MCF 10A (cell line): ENCODE measurements around the gene RAB1B. TPM values are rescaled to one million over a fixed set of nuclear protein-coding genes. Genes with fewer than 3 reads are reported as not detected.
"Not testable (repeated sequence)": the region's sequence is repeated elsewhere in the genome, so short reads cannot be mapped to it uniquely, and the experiment has no call there.

Source experiments
- BruUV-seq: library from RNA; stranded (reverse); fragments of 400-500 nt; replicated peaks from 2 replicates; lab custom pipeline; 2021; lab: Mats Ljungman, UMichigan
- CTCF ChIA-PET: fragments of 300-600 bp; sonication (Branson Sonifier 250); formaldehyde crosslinking; extraction: SDS; loops from one replicate; lab custom pipeline; 2021; ENCODE audit warnings: antibody characterized with exemption, inconsistent platforms; lab: Yijun Ruan, JAX
- POLR2A ChIA-PET: fragments of 300-600, 350-650 bp; sonication (Branson Sonifier 250); formaldehyde crosslinking; extraction: SDS; loops from one replicate; lab custom pipeline; 2020; ENCODE audit warnings: antibody characterized with exemption, inconsistent platforms; lab: Yijun Ruan, JAX
- DNase-seq: peaks from one replicate; pipeline ENCODE4 v3.0.0-alpha.2; 2018; ENCODE audit not compliant: unreplicated experiment
- H3K27ac Mint-ChIP-seq: one replicate; pipeline ENCODE4 v1.8.0; 2022; ENCODE audit warnings: mild to moderate bottlenecking, low read depth, mixed read lengths; ENCODE audit not compliant: unreplicated experiment
- H3K27me3 Mint-ChIP-seq: one replicate; pipeline ENCODE4 v1.8.0; 2022; ENCODE audit warnings: mixed read lengths; ENCODE audit not compliant: insufficient read depth, unreplicated experiment
- H3K36me3 Mint-ChIP-seq: one replicate; pipeline ENCODE4 v1.8.0; 2022; ENCODE audit warnings: mild to moderate bottlenecking, moderate library complexity, mixed read lengths; ENCODE audit not compliant: insufficient read depth, unreplicated experiment
- H3K4me1 Mint-ChIP-seq: one replicate; pipeline ENCODE4 v1.8.0; 2022; ENCODE audit warnings: mixed read lengths; ENCODE audit not compliant: insufficient read depth, unreplicated experiment
- H3K4me3 Mint-ChIP-seq: one replicate; pipeline ENCODE4 v1.8.0; 2022; ENCODE audit warnings: mild to moderate bottlenecking, moderate library complexity, mixed read lengths; ENCODE audit not compliant: unreplicated experiment
- H3K9me3 Mint-ChIP-seq: one replicate; pipeline ENCODE4 v1.8.0; 2022; ENCODE audit warnings: mixed read lengths; ENCODE audit not compliant: unreplicated experiment
- intact Hi-C: fragments of 100-400 bp; cut with micrococcal nuclease; formaldehyde crosslinking; loops from 2 replicates; pipeline ENCODE4 v1.14.1; 2022
- total RNA-seq: library from RNA; stranded (reverse); gene quantifications from 2 replicates; pipeline ENCODE4 v1.2.3, GENCODE V29; 2022
- TF ChIP-seq, protein P1 (sequence below): fragments of 200-600 bp; IDR thresholded peaks from one replicate; pipeline ENCODE4 v1.8.0; 2022; ENCODE audit warnings: antibody characterized with exemption, mild to moderate bottlenecking; ENCODE audit not compliant: unreplicated experiment

RAB1B gene
- total RNA-seq, 1 experiment from 2014 or later = 87.0 TPM

GRCh38 chr11:66317723-66318599 is 49.5 kb downstream of the RAB1B start:
- Mint-ChIP-seq H3K4me1 (peaks cover 22% of the 10 kb centered on the region), H3K36me3 (no peaks in the 10 kb centered on the region), H3K9me3 (no peaks in the 10 kb centered on the region), H3K4me3 (peak overlapping the region; percentile 50), H3K27me3 (no peaks in the 10 kb centered on the region), H3K27ac (peak overlapping the region; percentile 86)
- BruUV-seq = no TSS peak
- intact Hi-C loops = no loop called here
- peak; percentile 90 for DNase-seq
- TF ChIP-seq, protein P1, sequence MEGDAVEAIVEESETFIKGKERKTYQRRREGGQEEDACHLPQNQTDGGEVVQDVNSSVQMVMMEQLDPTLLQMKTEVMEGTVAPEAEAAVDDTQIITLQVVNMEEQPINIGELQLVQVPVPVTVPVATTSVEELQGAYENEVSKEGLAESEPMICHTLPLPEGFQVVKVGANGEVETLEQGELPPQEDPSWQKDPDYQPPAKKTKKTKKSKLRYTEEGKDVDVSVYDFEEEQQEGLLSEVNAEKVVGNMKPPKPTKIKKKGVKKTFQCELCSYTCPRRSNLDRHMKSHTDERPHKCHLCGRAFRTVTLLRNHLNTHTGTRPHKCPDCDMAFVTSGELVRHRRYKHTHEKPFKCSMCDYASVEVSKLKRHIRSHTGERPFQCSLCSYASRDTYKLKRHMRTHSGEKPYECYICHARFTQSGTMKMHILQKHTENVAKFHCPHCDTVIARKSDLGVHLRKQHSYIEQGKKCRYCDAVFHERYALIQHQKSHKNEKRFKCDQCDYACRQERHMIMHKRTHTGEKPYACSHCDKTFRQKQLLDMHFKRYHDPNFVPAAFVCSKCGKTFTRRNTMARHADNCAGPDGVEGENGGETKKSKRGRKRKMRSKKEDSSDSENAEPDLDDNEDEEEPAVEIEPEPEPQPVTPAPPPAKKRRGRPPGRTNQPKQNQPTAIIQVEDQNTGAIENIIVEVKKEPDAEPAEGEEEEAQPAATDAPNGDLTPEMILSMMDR = no peak
- CTCF ChIA-PET = interaction anchor here (0.8 to 1.2 kb wide), 3 partner anchors 17 to 34 kb away, joined by 3 to 4 read pairs (median 4); partner anchors contain the start of gene RIN1
- POLR2A ChIA-PET = interaction anchor here (0.6 to 3.0 kb wide), 12 partner anchors 9 to 460 kb away, joined by 3 to 23 read pairs (median 4); partner anchors contain the start of genes BRMS1, RIN1 and YIF1A

DNA sequence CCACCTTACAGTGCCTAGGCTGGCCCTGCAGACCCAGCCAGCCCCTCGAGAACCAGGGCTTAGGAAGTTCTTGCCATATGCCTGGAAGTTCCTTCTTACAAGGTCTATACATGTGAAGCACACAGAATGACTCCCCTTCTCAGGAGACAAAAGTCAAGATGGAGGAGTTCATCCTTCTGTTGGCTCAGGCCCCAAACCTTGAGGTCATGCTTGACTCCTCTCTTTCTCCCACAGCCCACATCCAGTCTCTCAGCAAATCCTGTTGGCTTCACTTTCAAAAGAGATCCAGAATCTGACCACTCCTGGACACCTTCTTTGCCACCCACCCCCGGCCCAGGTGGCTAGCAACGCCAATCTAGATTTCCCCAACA is 50.1 kb downstream of the RAB1B start:
- POLR2A ChIA-PET = interaction anchor here (0.6 to 3.0 kb wide), 11 partner anchors 8 to 460 kb away, joined by 3 to 23 read pairs (median 5); partner anchors contain the start of genes BRMS1, RIN1 and YIF1A
- H3K9me3 Mint-ChIP-seq = no peaks in the 10 kb centered on the region

GRCh38 chr11:66320289-66320688 is 51.9 kb downstream of the RAB1B start:
- peaks cover 34% of the 10 kb centered on the region for H3K4me1 Mint-ChIP-seq
- intact Hi-C loops, H3K27ac Mint-ChIP-seq, POLR2A ChIA-PET, H3K27me3 Mint-ChIP-seq, H3K36me3 Mint-ChIP-seq, H3K4me3 Mint-ChIP-seq, BruUV-seq, DNase-seq, H3K9me3 Mint-ChIP-seq: not testable (repeated sequence)
- CTCF ChIA-PET = interaction anchor here (0.7 kb wide), 1 partner anchor 9 kb away, joined by 4 read pairs; no protein-coding TSS in a partner anchor

More for the DNA sequence above, 50.1 kb downstream of the RAB1B start:
- BruUV-seq = no TSS peak
- no peak for DNase-seq
- Mint-ChIP-seq H3K36me3 (no peaks in the 10 kb centered on the region), H3K27me3 (no peaks in the 10 kb centered on the region), H3K27ac (peak overlapping the region; percentile 86), H3K4me1 (peaks cover 25% of the 10 kb centered on the region), H3K4me3 (peak overlapping the region; percentile 50)
- CTCF ChIA-PET = interaction anchor here (1.1 to 1.2 kb wide), 2 partner anchors 17 to 18 kb away, joined by 3 to 4 read pairs; partner anchors contain the start of gene RIN1
- TF ChIP-seq, protein P1 = no peak
- intact Hi-C loops = no loop called here

DNA sequence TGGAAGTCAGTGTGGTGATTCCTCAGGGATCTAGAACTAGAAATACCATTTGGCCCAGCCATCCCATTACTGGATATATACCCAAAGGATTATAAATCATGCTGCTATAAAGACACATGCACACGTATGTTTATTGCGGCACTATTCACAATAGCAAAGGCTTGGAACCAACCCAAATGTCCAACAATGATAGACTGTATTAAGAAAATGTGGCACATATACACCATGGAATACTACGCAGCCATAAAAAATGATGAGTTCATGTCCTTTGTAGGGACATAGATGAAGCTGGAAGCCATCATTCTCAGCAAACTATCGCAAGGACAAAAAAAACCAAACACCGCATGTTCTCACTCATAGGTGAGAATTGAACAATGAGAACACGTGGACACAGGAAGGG is 52.3 kb downstream of the RAB1B start:
- CTCF ChIA-PET = interaction anchor here (0.7 kb wide), 1 partner anchor 10 kb away, joined by 4 read pairs; no protein-coding TSS in a partner anchor

More for the DNA sequence above, 52.3 kb downstream of the RAB1B start:
- BruUV-seq, DNase-seq, H3K27me3 Mint-ChIP-seq, POLR2A ChIA-PET, H3K4me3 Mint-ChIP-seq, H3K27ac Mint-ChIP-seq, intact Hi-C loops, H3K9me3 Mint-ChIP-seq, H3K36me3 Mint-ChIP-seq: not testable (repeated sequence)
- peaks cover 33% of the 10 kb centered on the region for H3K4me1 Mint-ChIP-seq
